Epithelial cell of esophagus (primary cell): ENCODE measurements around the gene TREML2.
"Not testable (repeated sequence)": the region's sequence is repeated elsewhere in the genome, so short reads cannot be mapped to it uniquely, and the experiment has no call there.

Source experiments
- DNase-seq: peaks from one replicate; pipeline ENCODE4 v3.0.0; 2010; ENCODE audit warnings: low read depth
- H3K4me3 ChIP-seq: 2 replicates; pipeline ENCODE4 v1.5.1; 2011; ENCODE audit warnings: mild to moderate bottlenecking, low read length, control low read depth
- TF ChIP-seq, protein P1 (sequence below): IDR thresholded peaks from 2 replicates; pipeline ENCODE4 v1.5.1; 2011; ENCODE audit warnings: low read depth, mild to moderate bottlenecking, low read length, control low read depth, inconsistent platforms; ENCODE audit not compliant: insufficient read depth; ENCODE audit errors: missing control alignments

The TREML2 gene, protein sequence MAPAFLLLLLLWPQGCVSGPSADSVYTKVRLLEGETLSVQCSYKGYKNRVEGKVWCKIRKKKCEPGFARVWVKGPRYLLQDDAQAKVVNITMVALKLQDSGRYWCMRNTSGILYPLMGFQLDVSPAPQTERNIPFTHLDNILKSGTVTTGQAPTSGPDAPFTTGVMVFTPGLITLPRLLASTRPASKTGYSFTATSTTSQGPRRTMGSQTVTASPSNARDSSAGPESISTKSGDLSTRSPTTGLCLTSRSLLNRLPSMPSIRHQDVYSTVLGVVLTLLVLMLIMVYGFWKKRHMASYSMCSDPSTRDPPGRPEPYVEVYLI

DNA sequence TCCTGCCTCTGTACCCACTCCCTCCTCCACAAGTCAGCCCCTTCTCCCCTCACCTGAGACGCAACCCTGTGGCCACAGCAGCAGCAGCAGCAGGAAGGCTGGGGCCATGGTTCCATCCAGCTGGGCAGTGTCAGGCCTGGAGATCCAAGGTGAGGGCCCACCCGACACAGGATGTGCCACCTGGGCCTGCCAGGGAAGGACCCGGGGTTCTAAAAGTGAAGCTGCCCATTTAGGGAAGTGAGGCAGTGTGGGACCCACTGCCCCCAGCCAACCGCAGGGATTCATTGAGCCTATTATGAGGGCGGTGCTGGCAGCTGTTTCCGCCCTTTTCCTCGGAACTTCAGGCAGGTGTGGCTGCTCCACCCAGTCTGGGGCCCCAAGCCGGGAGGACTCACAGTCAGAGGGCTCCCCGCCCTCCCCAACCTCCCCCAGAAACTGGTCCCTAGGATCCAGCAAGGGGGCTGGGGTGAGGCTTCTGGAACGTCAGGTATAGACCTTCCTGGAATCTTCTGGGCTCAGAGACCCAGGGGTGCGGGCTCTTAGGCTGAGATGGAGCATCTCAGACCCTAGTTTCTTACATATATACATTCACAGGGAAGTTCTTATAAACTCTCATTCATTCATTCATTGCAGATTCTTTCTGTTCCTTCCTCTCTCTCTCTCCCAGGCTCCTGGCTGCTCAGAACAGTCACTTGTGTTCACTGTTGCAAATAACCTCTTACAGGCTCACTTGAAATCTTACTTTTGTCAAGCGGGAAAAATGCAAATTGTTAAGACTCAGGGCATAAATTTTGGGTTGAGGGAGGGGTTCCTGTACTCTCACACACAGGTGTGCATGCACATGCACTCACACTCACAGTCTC lies at the start of gene TREML2:
TREML2 (minus strand) TSS at position 249 of the 863 bp plus-strand sequence; CDS start at position 108, 141 bp downstream.
- no peak for DNase-seq
- TF ChIP-seq, protein P1, sequence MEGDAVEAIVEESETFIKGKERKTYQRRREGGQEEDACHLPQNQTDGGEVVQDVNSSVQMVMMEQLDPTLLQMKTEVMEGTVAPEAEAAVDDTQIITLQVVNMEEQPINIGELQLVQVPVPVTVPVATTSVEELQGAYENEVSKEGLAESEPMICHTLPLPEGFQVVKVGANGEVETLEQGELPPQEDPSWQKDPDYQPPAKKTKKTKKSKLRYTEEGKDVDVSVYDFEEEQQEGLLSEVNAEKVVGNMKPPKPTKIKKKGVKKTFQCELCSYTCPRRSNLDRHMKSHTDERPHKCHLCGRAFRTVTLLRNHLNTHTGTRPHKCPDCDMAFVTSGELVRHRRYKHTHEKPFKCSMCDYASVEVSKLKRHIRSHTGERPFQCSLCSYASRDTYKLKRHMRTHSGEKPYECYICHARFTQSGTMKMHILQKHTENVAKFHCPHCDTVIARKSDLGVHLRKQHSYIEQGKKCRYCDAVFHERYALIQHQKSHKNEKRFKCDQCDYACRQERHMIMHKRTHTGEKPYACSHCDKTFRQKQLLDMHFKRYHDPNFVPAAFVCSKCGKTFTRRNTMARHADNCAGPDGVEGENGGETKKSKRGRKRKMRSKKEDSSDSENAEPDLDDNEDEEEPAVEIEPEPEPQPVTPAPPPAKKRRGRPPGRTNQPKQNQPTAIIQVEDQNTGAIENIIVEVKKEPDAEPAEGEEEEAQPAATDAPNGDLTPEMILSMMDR = no peak
- no peak within 1 kb of the TSS for H3K4me3 ChIP-seq

DNA sequence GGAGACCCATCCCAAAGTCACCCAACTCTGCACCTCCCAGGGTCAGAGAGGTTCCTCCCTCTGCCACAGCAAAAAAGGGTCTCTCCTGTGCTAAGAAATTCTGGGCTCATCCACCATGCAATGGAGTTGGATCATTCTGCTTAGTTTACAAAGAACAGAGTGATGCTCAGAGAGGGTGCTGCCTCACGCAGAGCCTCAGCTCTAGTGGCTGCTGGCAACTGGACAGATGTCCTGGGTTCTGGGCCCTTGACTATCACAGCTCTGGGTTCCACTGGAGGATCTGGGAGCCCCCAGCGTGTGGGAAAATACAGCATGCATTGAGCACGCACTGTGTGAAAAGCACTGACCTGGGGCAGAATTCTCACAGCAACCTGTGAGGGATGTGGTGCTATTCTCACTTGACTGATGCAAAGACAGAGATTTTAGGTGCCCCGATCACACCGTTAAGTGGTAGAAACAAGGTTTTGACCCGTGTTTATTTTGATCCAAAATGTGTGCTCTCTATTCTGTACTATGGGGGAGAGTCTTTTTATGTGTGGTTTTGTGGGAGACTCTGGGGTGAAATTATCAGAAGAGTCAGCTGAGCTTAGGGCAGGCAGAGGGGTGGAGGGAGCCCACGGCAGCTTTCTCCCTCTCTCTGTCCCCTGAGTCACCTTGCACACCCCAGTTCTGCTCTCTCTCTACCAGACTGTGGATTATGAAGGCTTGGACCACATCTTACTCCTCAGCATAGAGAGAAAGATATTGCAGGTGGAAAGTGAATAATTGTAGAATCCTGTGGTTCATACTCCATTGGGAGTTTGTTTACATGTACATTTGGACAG lies 47.1 kb upstream of the TREML2 start:
- H3K4me3 ChIP-seq = no peak overlapping the region
- TF ChIP-seq, protein P1 = no peak
- no peak for DNase-seq

DNA sequence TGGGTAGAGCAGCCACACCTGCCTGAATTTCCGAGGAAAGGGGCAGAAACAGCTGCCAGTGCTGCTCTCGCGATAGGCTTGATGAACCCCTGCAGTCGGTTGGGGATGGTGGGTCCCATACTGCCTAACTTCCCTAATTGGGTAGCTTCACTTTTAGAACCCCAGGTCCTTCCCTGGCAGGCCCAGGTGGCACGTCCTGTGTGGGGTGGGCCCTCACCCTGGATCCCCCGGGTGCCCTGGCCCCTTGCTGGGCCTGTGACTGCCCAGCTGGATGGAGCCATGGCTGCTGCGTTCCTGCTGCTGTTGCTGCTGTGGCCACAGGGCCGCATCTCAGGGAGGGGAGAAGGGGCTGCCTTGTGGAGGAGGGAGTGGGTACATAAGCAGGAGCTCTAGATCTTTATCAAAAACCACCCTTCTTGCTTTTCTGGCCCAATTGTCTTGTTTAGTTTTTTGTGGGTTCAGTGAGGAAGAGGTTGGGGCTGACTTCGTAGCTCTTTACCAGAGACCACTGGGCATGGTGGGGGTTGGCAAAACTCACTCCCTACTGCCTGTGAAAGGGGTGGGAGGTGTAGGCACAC lies 46.4 kb upstream of the TREML2 start:
- no peak for DNase-seq
- no peak overlapping the region for H3K4me3 ChIP-seq
- TF ChIP-seq, protein P1 = no peak

DNA sequence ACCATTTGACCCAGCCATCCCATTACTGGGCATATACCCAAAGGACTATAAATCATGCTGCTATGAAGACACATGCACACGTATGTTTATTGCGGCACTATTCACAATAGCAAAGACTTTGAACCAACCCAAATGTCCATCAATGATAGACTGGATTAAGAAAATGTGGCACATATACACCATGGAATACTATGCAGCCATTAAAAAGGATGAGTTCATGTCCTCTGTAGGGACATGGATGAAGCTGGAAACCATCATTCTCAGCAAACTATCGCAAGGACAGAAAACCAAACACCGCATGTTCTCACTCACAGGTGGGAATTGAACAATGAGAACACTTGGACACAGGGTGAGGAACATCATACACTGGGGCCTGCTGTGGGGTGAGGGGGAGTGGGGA lies 45.6 kb upstream of the TREML2 start:
- DNase-seq = not testable (repeated sequence)

DNA sequence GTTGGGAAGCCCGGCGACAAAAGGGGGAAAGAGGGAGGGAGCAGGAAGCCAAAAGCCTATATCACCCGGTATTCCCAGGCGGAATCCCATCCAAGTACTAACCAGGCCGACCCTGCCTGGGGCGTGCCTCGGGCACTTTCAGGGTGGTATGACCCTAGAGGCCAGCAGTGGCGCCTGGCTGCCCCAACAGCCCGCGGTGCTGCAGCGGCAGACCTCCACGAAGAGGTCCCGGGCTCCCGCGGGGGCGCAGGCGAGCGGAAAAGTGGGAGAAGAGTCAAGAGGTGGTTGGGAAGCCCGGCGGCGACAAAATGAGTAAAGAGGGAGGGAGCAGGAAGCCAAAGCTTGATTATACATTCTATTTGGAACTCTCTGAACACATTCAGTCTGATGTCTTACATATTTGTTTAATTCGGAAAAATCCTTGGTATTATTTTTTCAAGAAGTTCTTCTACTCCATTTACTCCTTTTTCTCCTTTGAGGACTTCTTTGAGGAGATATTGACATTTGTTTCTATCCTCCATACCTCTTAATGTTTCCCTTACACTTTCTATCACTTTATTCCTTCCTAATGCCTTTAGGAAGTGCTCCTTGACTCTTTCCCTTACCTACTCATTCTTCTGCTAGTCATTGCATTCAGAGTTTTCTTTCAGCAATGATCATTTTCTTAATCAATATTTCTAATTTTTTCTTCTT lies 38.7 kb upstream of the TREML2 start:
- no peak overlapping the region for H3K4me3 ChIP-seq
- DNase-seq = no peak
- TF ChIP-seq, protein P1 = no peak

More for the DNA sequence above, 45.6 kb upstream of the TREML2 start:
- not testable (repeated sequence) for H3K4me3 ChIP-seq

DNA sequence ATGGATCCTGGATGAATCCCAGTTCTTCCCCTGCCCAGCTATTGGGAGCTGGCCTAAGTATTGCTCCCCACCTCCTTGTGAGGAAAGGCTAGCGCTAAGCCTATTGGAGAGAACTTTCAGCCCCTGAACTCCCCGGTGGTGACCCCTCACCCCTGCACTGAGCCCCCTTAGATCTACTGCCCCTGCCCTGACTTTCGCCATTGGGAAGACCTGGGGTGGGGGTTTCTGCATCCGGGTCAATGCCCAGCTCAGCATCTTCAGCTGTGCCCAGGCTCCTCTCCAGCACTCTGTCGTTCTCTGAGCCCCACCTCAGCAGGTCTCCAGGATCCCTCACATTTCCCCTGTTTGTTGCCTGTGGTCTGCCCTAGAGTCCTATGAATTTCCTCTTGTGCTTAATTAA lies 36.2 kb upstream of the TREML2 start:
- TF ChIP-seq, protein P1 = no peak
- H3K4me3 ChIP-seq = no peak overlapping the region
- no peak for DNase-seq
